ENCODE measurements around the gene REXO5. TPM values are rescaled to one million over a fixed set of nuclear protein-coding genes. Genes with fewer than 3 reads are reported as not detected.

REXO5 gene
- total and polyA plus RNA-seq, 2 of the 13 experiments (the other 11 are each of a cell fraction or from before 2014, with no cell fraction given), result 5.9 to 13.1 TPM

DNA sequence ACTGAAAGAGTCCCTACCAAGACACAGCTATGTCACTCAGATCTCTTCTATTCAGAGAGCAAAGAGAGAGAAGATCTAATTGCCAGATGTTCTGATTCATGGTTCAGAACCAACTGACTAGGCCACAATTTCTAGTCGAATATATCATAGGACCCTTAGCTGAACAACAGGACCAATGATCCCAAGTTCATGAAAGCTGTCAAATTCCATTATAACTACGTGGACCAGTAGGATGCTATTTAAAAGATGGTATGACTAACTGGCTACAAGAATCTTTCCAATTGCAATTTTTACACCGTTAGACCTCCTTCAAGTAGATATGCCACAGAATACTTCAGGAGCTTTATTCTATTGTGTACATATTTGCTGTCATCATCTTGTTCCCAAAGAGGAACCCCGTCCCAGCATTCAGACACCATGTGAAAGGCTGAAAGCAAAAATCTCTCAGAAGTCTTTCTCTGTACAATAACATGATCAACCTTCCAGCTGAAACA lies 67.8 kb downstream of the REXO5 start:
- 72% methylated on average over 4 of the region's 4 CpGs for WGBS (ENCODE audit: low lambda C conversion rate)
- POLR2A ChIA-PET, result interaction anchor here (1.0 to 3.2 kb wide), 4 partner anchors 10 to 68 kb away, joined by 3 to 20 read pairs (median 8); partner anchors contain the start of genes DCUN1D3, ERI2, LYRM1 and REXO5
- peaks cover 0 to 11% of the 10 kb centered on the region in 2 experiments; a peak in 2 of 5 replicates for H3K36me3 ChIP-seq (replicated peaks in 1 of 2; ENCODE audit: control insufficient read depth in 1 of 2, insufficient read depth in 2 of 2, low read length in 2 of 2)
- H3K4me3 ChIP-seq (replicated peaks in 1 of 3; ENCODE audit: insufficient read depth in 1 of 3, low read depth in 2 of 3, low read length in 3 of 3), result 0 out of 6 replicates have a peak overlapping the region, but pooled peaks of 1 of the 3 experiments have one; percentile 1
- peaks cover 78% of the 10 kb centered on the region for H3K4me1 ChIP-seq (ENCODE audit: insufficient read depth, low read length)
- H3K27ac ChIP-seq (ENCODE audit: extremely low read length, insufficient read depth, low read length), result peak overlapping the region; percentile 0
- H3K79me2 ChIP-seq (ENCODE audit: insufficient read depth, low read length), result peaks cover 88% of the 10 kb centered on the region
- no peaks in the 10 kb centered on the region for H3K9me3 ChIP-seq (ENCODE audit: low read length)
- in situ Hi-C loops (cut with HindIII; ENCODE audit: extremely low pct_ligation_motif_present, low pct_unique_long_range_greater_than_20kb) (no loop called here), intact Hi-C loops (cut with micrococcal nuclease; ENCODE audit: unreplicated experiment) (loop anchor here (2.0 kb wide), 1 partner anchor 25 kb away; no protein-coding TSS in a partner anchor)
- CTCF ChIA-PET (ENCODE audit: low intra/inter-chr PET ratio, low total read pairs), result interaction anchor here (1.4 kb wide), 1 partner anchor 24 kb away, joined by 4 read pairs; no protein-coding TSS in a partner anchor
- H2AFZ ChIP-seq (ENCODE audit: low read length), result no peak overlapping the region
- DNase-seq (ENCODE audit: low spot score) (no peak), FAIRE-seq (no peak), ATAC-seq (no peak)
- H3K4me2 ChIP-seq (ENCODE audit: low read depth, low read length), result peak overlapping the region; percentile 38
- H3K27me3 ChIP-seq (ENCODE audit: control insufficient read depth in 1 of 2, insufficient read depth in 2 of 2, low read length in 2 of 2), result no peaks in the 10 kb centered on the region
- BruUV-seq (replicated peaks), result no TSS peak
- peaks cover 18% of the 10 kb centered on the region for H4K20me1 ChIP-seq (ENCODE audit: insufficient read depth, low read length)
- no peak overlapping the region for H3K9ac ChIP-seq (ENCODE audit: insufficient read depth, low read depth, low read length)
- TF ChIP-seq SCMH1 (CRISPR knock-in tag; IDR thresholded peaks at IDR 0.05; ENCODE audit: borderline replicate concordance) (no peak), ZFX (CRISPR knock-in tag; IDR thresholded peaks at IDR 0.05; ENCODE audit: low read depth) (peak; percentile 31; the same call in 1 of the 2 replicates), CCAR2 (optimal IDR thresholded peaks at IDR 0.05; ENCODE audit: low read depth, low read length) (no peak), EZH2 (conservative IDR thresholded peaks at IDR 0.05; ENCODE audit: low read depth, low read length) (no peak), ZNF607 (CRISPR knock-in tag; IDR thresholded peaks at IDR 0.05; ENCODE audit: borderline replicate concordance) (0 out of 2 replicates have a peak, but pooled peaks have one; percentile 41), CBX2 (IDR thresholded peaks at IDR 0.05; ENCODE audit: low read depth, low read length) (no peak), CBX2 (CRISPR knock-in tag; IDR thresholded peaks at IDR 0.05; ENCODE audit: low read depth) (no peak), HNRNPUL1 (IDR thresholded peaks at IDR 0.05; ENCODE audit: low read depth, low read length) (no peak), NFIC (IDR thresholded peaks at IDR 0.05; ENCODE audit: low read length) (no peak), KDM3A (CRISPR knock-in tag; IDR thresholded peaks at IDR 0.05; ENCODE audit: low read depth) (no peak), ZNF496 (CRISPR knock-in tag; IDR thresholded peaks at IDR 0.05; ENCODE audit: insufficient replicate concordance) (no peak), CC2D1A (CRISPR knock-in tag; IDR thresholded peaks at IDR 0.05) (0 out of 2 replicates have a peak, but pooled peaks have one; percentile 31), FOXP1 (IDR thresholded peaks at IDR 0.05) (no peak), FOXP1 (CRISPR knock-in tag; IDR thresholded peaks at IDR 0.05) (no peak), NR2C2 (CRISPR knock-in tag; IDR thresholded peaks at IDR 0.05; ENCODE audit: borderline replicate concordance) (0 out of 2 replicates have a peak, but pooled peaks have one; percentile 36), NFYB (CRISPR knock-in tag; IDR thresholded peaks at IDR 0.05) (no peak), GTF3A (CRISPR knock-in tag; conservative IDR thresholded peaks at IDR 0.05) (0 out of 2 replicates have a peak, but pooled peaks have one; percentile 42)
- TF ChIP-seq, protein P1, sequence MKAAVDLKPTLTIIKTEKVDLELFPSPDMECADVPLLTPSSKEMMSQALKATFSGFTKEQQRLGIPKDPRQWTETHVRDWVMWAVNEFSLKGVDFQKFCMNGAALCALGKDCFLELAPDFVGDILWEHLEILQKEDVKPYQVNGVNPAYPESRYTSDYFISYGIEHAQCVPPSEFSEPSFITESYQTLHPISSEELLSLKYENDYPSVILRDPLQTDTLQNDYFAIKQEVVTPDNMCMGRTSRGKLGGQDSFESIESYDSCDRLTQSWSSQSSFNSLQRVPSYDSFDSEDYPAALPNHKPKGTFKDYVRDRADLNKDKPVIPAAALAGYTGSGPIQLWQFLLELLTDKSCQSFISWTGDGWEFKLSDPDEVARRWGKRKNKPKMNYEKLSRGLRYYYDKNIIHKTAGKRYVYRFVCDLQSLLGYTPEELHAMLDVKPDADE (CRISPR knock-in tag; IDR thresholded peaks at IDR 0.05), result no peak
- TF ChIP-seq, protein P2, sequence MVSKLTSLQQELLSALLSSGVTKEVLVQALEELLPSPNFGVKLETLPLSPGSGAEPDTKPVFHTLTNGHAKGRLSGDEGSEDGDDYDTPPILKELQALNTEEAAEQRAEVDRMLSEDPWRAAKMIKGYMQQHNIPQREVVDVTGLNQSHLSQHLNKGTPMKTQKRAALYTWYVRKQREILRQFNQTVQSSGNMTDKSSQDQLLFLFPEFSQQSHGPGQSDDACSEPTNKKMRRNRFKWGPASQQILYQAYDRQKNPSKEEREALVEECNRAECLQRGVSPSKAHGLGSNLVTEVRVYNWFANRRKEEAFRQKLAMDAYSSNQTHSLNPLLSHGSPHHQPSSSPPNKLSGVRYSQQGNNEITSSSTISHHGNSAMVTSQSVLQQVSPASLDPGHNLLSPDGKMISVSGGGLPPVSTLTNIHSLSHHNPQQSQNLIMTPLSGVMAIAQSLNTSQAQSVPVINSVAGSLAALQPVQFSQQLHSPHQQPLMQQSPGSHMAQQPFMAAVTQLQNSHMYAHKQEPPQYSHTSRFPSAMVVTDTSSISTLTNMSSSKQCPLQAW (CRISPR knock-in tag; IDR thresholded peaks at IDR 0.05), result no peak
- TF ChIP-seq, protein P3, sequence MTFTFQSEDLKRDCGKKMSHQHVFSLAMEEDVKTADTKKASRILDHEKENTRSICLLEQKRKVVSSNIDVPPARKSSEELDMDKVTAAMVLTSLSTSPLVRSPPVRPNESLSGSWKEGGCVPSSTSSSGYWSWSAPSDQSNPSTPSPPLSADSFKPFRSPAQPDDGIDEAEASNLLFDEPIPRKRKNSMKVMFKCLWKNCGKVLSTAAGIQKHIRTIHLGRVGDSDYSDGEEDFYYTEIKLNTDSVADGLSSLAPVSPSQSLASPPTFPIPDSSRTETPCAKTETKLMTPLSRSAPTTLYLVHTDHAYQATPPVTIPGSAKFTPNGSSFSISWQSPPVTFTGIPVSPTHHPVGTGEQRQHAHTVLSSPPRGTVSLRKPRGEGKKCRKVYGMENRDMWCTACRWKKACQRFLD (CRISPR knock-in tag; IDR thresholded peaks at IDR 0.05; ENCODE audit: borderline replicate concordance), result no peak

Measured in HepG2 (cell line).